ENCODE measurements around the gene RGS12.

GRCh38 chr4:3301450-3302172 lies 8.8 kb downstream of the RGS12 start:
- no peak for TF ChIP-seq CTCF (IDR thresholded peaks at IDR 0.05; ENCODE audit: low read depth, low read length, poor library complexity, severe bottlenecking)
- no peak for TF ChIP-seq EZH2phosphoT487 (IDR thresholded peaks at IDR 0.05; ENCODE audit: borderline replicate concordance, low read length)
